ENCODE data around the gene GRK5. TPM values are rescaled to one million over a fixed set of nuclear protein-coding genes. Genes with fewer than 3 reads are reported as not detected.
A peak's percentile ranks its signal among the peaks of the same experiment; 100 is the strongest.

GRK5 gene
- total RNA-seq, 4 donors from 2014 or later, result 6.2 to 12.5 (median 9.1) TPM

DNA sequence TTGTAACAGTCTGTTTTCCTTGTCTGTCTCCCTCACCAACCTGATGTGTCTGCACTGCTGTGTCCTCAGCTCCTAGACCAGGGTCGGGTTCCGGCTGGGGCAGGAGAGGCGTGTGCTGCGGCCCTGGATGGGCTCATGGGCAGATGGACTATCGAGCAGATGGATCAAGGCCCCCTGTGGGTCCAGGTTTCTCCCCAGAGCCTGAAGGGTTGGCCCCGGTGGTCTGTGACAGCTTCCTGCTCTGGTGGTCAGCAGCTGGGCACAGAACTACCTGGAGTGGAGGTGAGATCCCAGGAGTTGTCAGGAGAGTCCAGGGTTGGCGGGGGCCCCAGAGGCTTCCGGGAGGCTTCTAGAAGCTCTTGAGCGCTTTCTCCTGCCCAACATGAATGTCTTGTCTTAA lies 75.1 kb downstream of the GRK5 start:
- intact Hi-C loops (cut with DNase I; ENCODE audit: low total_unique reads), result loop anchor here (5.0 kb wide), 1 partner anchor 75 kb away; the partner anchor contains the start of gene GRK5
- no peak overlapping the region for H3K4me3 ChIP-seq
- in situ Hi-C loops (cut with MboI; ENCODE audit: low sequenced_read_pairs in 4 of 4), result no loop called here
- ATAC-seq (no peak), DNase-seq (no peak)
- H3K9me3 ChIP-seq, result no peaks in the 10 kb centered on the region
- TF ChIP-seq, protein P1, sequence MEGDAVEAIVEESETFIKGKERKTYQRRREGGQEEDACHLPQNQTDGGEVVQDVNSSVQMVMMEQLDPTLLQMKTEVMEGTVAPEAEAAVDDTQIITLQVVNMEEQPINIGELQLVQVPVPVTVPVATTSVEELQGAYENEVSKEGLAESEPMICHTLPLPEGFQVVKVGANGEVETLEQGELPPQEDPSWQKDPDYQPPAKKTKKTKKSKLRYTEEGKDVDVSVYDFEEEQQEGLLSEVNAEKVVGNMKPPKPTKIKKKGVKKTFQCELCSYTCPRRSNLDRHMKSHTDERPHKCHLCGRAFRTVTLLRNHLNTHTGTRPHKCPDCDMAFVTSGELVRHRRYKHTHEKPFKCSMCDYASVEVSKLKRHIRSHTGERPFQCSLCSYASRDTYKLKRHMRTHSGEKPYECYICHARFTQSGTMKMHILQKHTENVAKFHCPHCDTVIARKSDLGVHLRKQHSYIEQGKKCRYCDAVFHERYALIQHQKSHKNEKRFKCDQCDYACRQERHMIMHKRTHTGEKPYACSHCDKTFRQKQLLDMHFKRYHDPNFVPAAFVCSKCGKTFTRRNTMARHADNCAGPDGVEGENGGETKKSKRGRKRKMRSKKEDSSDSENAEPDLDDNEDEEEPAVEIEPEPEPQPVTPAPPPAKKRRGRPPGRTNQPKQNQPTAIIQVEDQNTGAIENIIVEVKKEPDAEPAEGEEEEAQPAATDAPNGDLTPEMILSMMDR (IDR thresholded peaks at IDR 0.05 in 4 of 5, conservative IDR thresholded peaks at IDR 0.05 in 1 of 5), result no peak
- TF ChIP-seq POLR2A (IDR thresholded peaks at IDR 0.05), result no peak
- H3K4me1 ChIP-seq, result peaks cover 59 to 80% of the 10 kb centered on the region in 2 donors
- no peaks in the 10 kb centered on the region for H3K36me3 ChIP-seq
- no peaks in the 10 kb centered on the region for H3K27me3 ChIP-seq
- H3K27ac ChIP-seq, result peak overlapping the region; percentile 67 to 85 (median 70)

DNA sequence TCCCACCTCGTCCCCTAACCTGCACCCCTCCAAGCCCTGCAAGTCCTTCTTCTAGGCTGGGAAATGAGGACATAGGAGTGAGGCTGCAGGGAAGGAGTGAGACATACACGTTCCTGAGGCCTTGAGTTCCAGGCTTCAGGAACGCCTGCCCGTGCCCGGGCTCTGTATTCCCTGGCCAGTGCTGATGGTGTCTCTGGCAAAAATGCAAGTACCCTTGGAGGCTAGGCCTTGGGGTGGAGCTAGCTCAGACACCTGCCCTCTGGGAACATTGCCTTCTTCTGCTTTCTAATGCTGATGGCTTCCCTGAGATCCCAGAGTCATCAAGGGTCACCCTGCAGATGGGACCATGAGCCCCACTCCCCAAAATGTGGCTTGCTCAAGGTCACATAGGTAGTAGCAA lies 76.0 kb downstream of the GRK5 start:
- H3K4me3 ChIP-seq, result no peak overlapping the region
- TF ChIP-seq POLR2A (IDR thresholded peaks at IDR 0.05), result no peak
- ATAC-seq (peak; percentile 22 to 48), DNase-seq (peak; percentile 62 to 84)
- no peaks in the 10 kb centered on the region for H3K9me3 ChIP-seq
- H3K27me3 ChIP-seq, result no peaks in the 10 kb centered on the region
- peaks cover 59 to 71% of the 10 kb centered on the region in 2 donors for H3K4me1 ChIP-seq
- H3K27ac ChIP-seq, result peak overlapping the region; percentile 67 to 85 (median 75)
- in situ Hi-C loops (cut with MboI; ENCODE audit: low sequenced_read_pairs in 4 of 4) (no loop called here), intact Hi-C loops (cut with DNase I; ENCODE audit: low total_unique reads) (loop anchor here (5.0 kb wide), 1 partner anchor 76 kb away; the partner anchor contains the start of gene GRK5)
- H3K36me3 ChIP-seq, result no peaks in the 10 kb centered on the region

DNA sequence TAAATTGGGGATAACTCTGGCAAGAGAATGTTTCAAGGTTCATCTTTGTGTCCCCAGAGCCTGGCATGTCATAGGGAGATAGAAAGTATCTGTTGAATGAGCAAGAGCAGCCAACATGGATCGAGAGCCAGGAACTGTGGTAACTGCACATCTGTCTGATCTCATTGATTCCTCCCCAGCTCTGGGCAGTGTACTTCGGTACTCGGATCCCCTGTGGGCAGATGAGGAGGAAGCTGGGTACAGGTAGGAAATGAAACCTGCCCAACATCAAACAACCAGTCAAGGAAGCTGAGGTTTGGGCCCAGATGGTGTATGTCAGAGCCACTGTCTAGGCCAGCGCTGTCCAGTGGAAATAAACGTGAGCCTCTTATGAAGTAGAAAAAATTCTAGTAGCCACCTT lies 76.4 kb downstream of the GRK5 start:
- ATAC-seq, result peak; percentile 16 to 22
- Histone ChIP-seq H3K36me3 (no peaks in the 10 kb centered on the region), H3K27ac (peak overlapping the region; percentile 67 to 85 (median 75)), H3K4me3 (no peak overlapping the region), H3K27me3 (no peaks in the 10 kb centered on the region), H3K4me1 (peaks cover 56 to 73% of the 10 kb centered on the region in 2 donors), H3K9me3 (no peaks in the 10 kb centered on the region)
- intact Hi-C loops (cut with DNase I; ENCODE audit: low total_unique reads), result loop anchor here (5.0 kb wide), 1 partner anchor 77 kb away; the partner anchor contains the start of gene GRK5
- no peak for DNase-seq
- in situ Hi-C loops (cut with MboI; ENCODE audit: low sequenced_read_pairs in 4 of 4), result no loop called here
- TF ChIP-seq, protein P1 (IDR thresholded peaks at IDR 0.05 in 4 of 5, conservative IDR thresholded peaks at IDR 0.05 in 1 of 5), result no peak
- TF ChIP-seq POLR2A (IDR thresholded peaks at IDR 0.05), result no peak

DNA sequence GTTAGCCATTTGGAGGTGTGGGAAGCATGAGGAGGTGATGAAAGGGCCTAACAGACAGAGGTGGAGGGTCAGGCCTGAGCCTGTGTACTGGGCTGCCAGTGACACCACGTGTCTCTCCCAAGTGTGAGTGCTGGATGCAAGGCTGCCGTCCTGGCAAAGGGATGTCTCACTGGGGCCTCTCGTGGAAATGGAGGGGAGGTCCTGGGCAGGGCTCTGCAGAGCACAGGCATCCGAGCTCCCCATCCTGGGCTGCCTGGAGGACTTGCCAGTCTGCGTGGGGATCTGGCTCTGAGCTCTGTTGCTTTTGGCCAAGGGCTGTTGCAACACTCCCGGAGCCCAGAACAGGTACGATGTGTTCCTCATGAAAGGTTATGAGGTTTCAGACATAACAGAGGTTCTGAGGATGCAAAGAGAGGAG lies 77.3 kb downstream of the GRK5 start:
- Histone ChIP-seq H3K9me3 (no peaks in the 10 kb centered on the region), H3K36me3 (no peaks in the 10 kb centered on the region), H3K4me3 (no peak overlapping the region), H3K27me3 (no peaks in the 10 kb centered on the region), H3K27ac (peak overlapping the region; percentile 67 to 85 (median 75)), H3K4me1 (peaks cover 61 to 81% of the 10 kb centered on the region in 2 donors)
- in situ Hi-C loops (cut with MboI; ENCODE audit: low sequenced_read_pairs in 4 of 4) (no loop called here), intact Hi-C loops (cut with DNase I; ENCODE audit: low total_unique reads) (loop anchor here (5.0 kb wide), 1 partner anchor 77 kb away; the partner anchor contains the start of gene GRK5)
- peak; percentile 83 to 88 for DNase-seq
- TF ChIP-seq, protein P1 (IDR thresholded peaks at IDR 0.05 in 4 of 5, conservative IDR thresholded peaks at IDR 0.05 in 1 of 5), result no peak
- no peak for TF ChIP-seq POLR2A (IDR thresholded peaks at IDR 0.05)
- peak; percentile 77 to 82 for ATAC-seq

DNA sequence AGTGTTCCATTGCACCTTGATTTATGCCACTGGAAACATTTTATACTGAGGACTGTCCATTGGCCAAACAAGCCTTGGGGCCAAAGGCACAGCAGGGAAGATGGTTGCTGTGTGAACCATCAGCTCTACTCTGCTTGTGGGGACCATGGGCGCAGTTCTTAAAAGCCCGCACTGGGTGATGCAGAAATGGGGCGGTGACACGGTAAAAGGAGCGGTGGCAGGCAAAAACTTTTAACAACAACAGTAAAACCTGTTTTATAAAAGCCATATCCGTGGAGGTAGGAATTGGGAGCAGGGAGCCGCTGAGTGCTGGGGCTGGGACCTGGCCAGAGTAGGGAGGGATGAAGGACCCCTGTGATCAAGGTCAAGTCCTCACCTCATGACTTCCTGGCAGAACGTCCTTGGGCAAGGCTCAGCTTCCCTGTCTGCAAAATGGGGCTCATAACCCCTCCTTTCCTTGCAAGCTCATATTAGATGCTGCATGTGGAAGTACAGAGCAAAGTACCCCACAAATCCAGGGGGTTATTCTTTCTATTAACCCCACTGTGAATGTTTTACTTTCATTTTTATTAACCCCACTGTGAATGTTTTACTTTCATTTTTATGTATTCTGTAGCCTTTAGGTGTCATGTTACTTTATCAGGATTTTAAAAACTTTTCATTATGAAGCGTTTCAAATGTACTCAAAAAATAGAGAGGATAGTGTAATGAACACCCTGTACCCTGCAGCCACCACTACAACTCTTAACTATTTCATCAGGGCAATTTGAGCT lies 78.3 kb downstream of the GRK5 start:
- DNase-seq, result no peak
- no peak for TF ChIP-seq POLR2A (IDR thresholded peaks at IDR 0.05)
- TF ChIP-seq, protein P1 (IDR thresholded peaks at IDR 0.05 in 4 of 5, conservative IDR thresholded peaks at IDR 0.05 in 1 of 5), result no peak
- Histone ChIP-seq H3K9me3 (no peaks in the 10 kb centered on the region), H3K27ac (peak overlapping the region; percentile 67 to 85 (median 75)), H3K4me3 (no peak overlapping the region), H3K4me1 (peaks cover 62 to 77% of the 10 kb centered on the region in 2 donors), H3K27me3 (no peaks in the 10 kb centered on the region), H3K36me3 (no peaks in the 10 kb centered on the region)
- peak; percentile 28 to 41 for ATAC-seq
- in situ Hi-C loops (cut with MboI; ENCODE audit: low sequenced_read_pairs in 4 of 4) (no loop called here), intact Hi-C loops (cut with DNase I; ENCODE audit: low total_unique reads) (no loop called here)
